Measurements from ENCODE around the gene RRN3. TPM values are rescaled to one million over a fixed set of nuclear protein-coding genes. Genes with fewer than 3 reads are reported as not detected.
"Not testable (repeated sequence)": the region's sequence is repeated elsewhere in the genome, so short reads cannot be mapped to it uniquely, and the experiment has no call there.

The RRN3 gene
- total and polyA plus RNA-seq, 10 donors, result 11.6 to 38.6 (median 30.1) TPM

DNA sequence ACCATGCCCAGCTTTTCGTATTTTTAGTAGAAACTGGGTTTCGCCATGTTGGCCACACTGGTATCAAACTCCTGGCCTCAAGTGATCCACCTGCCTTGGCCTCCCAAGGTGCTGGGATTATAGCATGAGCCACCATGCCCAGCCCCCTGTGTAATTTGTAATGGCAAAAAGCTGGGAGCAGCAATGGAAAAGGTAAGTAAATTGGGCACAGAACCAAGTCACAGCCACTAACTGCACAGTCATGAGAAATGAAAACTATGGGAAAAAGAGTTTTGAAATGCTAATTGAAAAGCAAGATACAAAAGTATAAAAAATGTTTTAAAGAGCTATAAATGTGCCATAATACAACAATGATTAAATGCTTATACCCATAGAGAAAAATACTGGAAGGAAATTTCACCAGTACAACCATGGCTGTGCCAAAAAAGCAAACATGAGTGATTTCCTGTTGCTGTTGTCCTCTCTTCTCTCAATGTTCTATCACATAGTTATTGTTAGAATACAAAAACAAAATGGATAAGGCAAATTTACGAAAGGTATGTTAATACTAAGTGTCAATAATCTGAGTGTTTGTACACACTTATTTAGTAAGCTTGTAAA, 44.4 kb downstream of the RRN3 start:
- Histone ChIP-seq H3K36me3 (peaks cover 0 to 33% (median 13%) of the 10 kb centered on the region in 6 donors), H3K9me3 (no peaks in the 10 kb centered on the region), H3K4me1 (peaks cover 2 to 35% (median 23%) of the 10 kb centered on the region in 6 donors), H3K4me3 (no peak overlapping the region), H3K27me3 (replicated peaks in 1 of 7) (no peaks in the 10 kb centered on the region), H3K27ac (peak overlapping the region in 2 of 8 donors; percentile 1 to 23)
- intact Hi-C loops (cut with DNase I; ENCODE audit: low total_unique reads), result no loop called here
- DNase-seq, result no peak
- TF ChIP-seq POLR2A (IDR thresholded peaks at IDR 0.05), result no peak
- TF ChIP-seq, protein P1, sequence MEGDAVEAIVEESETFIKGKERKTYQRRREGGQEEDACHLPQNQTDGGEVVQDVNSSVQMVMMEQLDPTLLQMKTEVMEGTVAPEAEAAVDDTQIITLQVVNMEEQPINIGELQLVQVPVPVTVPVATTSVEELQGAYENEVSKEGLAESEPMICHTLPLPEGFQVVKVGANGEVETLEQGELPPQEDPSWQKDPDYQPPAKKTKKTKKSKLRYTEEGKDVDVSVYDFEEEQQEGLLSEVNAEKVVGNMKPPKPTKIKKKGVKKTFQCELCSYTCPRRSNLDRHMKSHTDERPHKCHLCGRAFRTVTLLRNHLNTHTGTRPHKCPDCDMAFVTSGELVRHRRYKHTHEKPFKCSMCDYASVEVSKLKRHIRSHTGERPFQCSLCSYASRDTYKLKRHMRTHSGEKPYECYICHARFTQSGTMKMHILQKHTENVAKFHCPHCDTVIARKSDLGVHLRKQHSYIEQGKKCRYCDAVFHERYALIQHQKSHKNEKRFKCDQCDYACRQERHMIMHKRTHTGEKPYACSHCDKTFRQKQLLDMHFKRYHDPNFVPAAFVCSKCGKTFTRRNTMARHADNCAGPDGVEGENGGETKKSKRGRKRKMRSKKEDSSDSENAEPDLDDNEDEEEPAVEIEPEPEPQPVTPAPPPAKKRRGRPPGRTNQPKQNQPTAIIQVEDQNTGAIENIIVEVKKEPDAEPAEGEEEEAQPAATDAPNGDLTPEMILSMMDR (IDR thresholded peaks at IDR 0.05 in 8 of 11, conservative IDR thresholded peaks at IDR 0.05 in 3 of 11), result no peak
- TF ChIP-seq POLR2AphosphoS5 (IDR thresholded peaks at IDR 0.05), result no peak
- 88 to 96% (median 94%) methylated on average over 3 of the region's 3 CpGs for WGBS, 5 donors

DNA sequence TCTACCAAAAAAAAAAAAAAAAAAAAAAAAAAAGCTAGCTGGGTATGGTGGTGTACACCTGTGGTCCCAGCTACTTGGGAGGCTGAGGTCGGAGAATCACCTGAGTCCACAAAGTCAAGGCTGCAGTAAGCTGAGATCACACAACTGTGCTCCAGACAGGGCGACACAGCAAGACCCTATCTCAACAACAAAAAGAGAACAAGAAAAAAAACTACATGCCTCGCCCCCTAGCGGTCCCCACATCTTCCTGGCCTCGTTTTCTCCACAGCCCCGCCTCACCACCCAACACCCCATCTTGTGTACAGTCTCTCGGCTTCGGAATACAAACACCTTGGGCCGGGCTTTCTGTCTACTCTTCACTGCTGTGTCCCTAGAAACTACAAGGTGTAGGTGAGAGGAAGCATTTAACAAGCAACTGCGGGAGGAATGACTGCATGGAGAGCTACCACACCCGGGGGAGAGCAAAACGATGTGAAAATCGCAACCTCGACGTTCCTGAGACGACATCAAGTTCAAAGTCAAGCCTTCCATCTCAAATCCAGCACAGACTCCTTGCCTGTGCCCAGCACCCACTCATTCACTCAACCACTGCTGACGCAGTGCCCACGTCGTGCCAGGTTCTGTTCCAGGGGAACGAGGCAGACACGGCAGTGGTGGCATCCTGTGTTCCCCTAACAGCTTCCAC, 47.2 kb downstream of the RRN3 start:
- Histone ChIP-seq H3K9me3 (no peaks in the 10 kb centered on the region), H3K36me3 (peaks cover 0 to 52% (median 18%) of the 10 kb centered on the region in 6 donors), H3K4me3 (no peak overlapping the region), H3K27ac (no peak overlapping the region), H3K4me1 (peaks cover 0 to 15% (median 6%) of the 10 kb centered on the region in 6 donors), H3K27me3 (replicated peaks in 1 of 7) (no peaks in the 10 kb centered on the region)
- 93 to 94% (median 94%) methylated on average over 21 of the region's 21 CpGs for WGBS, 5 donors
- DNase-seq, result no peak
- intact Hi-C loops (cut with DNase I; ENCODE audit: low total_unique reads), result no loop called here
- TF ChIP-seq POLR2AphosphoS5 (IDR thresholded peaks at IDR 0.05) (no peak), POLR2A (IDR thresholded peaks at IDR 0.05) (no peak)
- TF ChIP-seq, protein P1 (IDR thresholded peaks at IDR 0.05 in 8 of 11, conservative IDR thresholded peaks at IDR 0.05 in 3 of 11), result no peak

DNA sequence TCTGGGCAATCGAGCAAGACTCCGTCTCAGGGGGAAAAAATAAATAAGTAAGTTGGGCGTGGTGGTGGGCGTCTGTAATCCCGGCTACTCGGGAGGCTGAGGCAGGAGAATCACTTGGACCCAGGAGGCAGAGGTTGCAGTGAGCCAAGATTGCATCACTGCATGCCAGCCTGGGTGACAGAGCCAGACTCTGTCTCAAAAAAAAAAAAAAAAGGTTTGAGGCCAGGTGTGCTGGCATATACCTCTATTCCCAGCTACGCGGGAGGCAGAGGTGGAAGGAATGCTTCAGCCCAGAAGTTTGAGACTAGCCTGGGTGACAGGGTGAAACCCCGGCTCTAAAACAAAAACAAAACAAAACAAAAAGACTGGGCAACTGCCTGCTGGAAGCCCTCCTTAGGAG, 48.8 kb downstream of the RRN3 start:
- H3K27ac ChIP-seq; H3K4me3 ChIP-seq; DNase-seq; H3K9me3 ChIP-seq; H3K27me3 ChIP-seq (replicated peaks in 1 of 7); intact Hi-C loops (cut with DNase I; ENCODE audit: low total_unique reads): not testable (repeated sequence)
- WGBS, 5 donors, result 93 to 98% (median 94%) methylated on average over 9 of the region's 9 CpGs
- Histone ChIP-seq H3K36me3 (peaks cover 0 to 67% (median 26%) of the 10 kb centered on the region in 6 donors), H3K4me1 (peaks cover 0 to 24% (median 9%) of the 10 kb centered on the region in 6 donors)

DNA sequence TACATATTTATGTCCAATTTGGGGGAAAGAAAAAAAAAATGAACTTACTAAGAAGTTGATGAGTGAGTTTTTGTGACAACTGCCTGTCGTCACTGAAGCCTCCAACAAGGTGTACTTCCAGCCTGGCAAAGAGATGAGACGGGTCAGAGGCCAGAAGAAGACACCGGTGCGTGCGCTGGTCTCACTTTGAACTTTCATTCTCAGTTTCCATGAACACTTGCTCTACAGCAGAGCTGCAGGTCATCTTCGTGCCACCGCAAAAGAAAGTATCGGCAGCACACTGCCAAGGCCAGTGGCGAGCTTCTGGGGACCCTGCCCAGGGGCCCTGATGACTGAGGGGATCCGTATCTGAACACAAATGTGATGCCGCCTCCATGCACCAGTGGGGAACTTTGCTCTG, 49.8 kb downstream of the RRN3 start:
- no peak for TF ChIP-seq POLR2A (IDR thresholded peaks at IDR 0.05)
- TF ChIP-seq POLR2AphosphoS5 (IDR thresholded peaks at IDR 0.05), result no peak
- TF ChIP-seq, protein P1 (IDR thresholded peaks at IDR 0.05 in 8 of 11, conservative IDR thresholded peaks at IDR 0.05 in 3 of 11), result no peak
- H3K4me1 ChIP-seq, result peaks cover 0 to 17% (median 8%) of the 10 kb centered on the region in 6 donors
- H3K27ac ChIP-seq, result no peak overlapping the region
- DNase-seq, result no peak
- H3K27me3 ChIP-seq (replicated peaks in 1 of 7), result no peaks in the 10 kb centered on the region
- H3K9me3 ChIP-seq, result no peaks in the 10 kb centered on the region
- H3K36me3 ChIP-seq, result peaks cover 0 to 77% (median 35%) of the 10 kb centered on the region in 6 donors
- intact Hi-C loops (cut with DNase I; ENCODE audit: low total_unique reads), result no loop called here
- 89 to 93% (median 91%) methylated on average over 11 of the region's 11 CpGs for WGBS, 5 donors
- H3K4me3 ChIP-seq, result no peak overlapping the region

Data from spleen (tissue), 11 donors.